GM10847 (cell line): ENCODE results near the gene MYO1H.

Experiments used
- POLR2A ChIP-seq: IDR thresholded peaks from 2 replicates; pipeline ENCODE4 v1.6.1; 2011; ENCODE audit not compliant: insufficient read length; ENCODE audit errors: extremely low read depth

The MYO1H gene

DNA sequence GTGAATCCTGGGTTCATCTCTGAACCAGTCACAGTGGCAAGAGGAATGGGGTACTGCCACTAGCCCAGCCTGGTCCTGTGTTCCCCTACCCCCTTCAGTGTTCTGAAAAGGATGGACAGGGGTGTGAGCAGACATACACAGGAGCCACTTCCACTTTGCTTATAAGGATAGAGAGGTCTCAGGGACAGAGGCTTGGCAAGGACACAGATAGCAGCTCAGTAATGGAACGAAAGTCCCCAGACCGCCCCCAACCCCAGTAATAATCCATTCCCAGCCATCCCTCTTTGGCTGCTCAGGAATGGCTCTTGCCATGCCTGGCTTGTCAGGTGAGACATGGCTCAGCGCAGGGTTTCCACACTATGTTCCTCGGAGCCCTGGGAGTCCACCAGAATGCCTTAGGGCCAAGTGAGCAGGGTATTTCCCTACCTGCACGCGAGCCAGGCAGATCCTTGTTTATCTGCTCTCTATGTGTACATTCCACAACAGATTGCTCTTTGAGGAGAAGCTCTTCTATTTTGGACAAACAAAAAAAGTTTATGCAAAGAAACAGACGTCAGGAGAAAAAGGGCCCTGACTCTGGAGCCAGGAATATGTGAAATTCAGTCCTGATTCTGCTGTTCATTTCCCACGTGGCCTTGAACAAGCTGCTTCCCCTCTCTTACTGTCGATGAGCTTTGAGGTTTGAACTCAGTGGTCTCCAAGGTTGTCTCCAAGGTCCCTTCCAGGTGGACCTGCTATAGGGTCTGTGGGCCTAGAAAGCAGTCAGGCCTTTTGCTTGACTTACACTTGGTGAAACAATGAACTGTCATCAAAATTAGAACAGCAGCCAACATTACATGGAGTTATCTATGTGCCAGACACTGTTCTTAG lies 139.7 kb downstream of the MYO1H start:
- no peak for TF ChIP-seq POLR2A

DNA sequence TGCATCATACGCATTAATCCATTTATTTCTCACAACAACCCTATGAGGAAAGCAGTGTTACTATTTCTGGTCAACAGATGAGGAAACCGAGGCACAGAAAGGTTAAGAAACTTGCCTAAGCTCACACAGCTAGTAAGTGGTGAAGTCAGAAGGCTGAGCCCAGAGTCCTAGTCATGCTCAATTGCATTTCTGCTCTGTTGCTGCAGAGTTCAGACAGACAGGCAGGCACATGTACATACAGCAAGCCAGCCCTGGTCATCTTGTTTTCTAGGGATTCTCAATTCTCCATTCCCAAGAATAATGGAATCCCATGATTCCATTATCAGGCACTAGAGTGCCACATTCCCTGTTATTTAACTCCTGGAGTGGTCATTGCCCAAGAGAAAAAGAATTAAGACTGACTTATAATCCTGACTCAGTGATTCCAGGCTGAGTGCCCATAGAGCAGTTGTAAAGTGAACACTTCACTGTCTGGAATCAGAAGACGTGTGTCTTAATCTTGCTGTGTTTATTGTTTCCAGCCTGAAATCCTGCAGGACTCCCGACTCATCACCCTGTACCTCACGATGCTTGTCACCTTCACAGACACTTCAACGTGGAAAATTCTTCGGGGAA lies 140.5 kb downstream of the MYO1H start:
- TF ChIP-seq POLR2A, result no peak

DNA sequence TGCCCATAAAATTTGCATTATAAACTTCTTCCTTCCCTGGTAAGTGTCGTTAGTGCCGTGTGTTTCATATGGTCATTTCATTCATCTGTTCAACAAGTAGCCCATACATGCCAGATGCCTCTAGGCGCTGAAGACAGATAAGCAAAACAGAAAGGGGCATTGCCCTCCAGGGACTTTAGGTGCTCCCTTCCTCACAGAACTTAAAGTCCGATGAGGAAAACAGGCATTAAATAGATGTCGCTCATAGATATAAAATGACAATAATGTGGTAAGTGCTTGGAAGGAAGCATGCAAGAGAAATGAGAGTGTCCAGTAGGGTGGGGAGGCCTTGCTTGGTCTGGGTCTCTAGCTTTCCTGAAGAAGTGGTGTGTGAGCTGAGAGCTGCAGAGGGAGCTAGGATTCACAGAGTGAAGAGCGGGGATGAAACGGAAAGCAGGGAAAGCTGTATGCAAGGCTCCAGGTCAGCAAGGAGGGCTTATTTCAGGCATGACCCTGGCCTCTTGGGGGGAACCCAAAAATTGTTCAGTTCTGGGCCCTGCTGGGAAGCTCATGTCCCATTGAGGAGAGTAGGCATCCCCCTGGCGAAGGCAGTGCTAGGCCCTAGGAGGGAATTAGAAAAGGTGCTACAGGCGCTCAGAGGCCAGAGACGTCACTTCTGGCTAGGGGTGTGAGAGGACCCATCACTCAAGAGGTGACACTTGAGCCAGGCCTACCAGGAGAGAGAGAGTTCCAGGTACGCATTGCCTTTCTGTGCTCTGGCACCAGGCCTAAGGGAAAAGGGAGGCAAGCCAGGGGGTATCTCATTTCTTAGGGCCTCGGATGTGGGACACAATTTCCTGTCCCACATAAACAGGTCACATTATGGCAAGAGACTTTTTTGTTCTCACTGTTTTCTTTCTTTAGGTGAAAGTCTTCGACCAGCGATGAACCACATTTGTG lies 141.6 kb downstream of the MYO1H start:
- no peak for TF ChIP-seq POLR2A

DNA sequence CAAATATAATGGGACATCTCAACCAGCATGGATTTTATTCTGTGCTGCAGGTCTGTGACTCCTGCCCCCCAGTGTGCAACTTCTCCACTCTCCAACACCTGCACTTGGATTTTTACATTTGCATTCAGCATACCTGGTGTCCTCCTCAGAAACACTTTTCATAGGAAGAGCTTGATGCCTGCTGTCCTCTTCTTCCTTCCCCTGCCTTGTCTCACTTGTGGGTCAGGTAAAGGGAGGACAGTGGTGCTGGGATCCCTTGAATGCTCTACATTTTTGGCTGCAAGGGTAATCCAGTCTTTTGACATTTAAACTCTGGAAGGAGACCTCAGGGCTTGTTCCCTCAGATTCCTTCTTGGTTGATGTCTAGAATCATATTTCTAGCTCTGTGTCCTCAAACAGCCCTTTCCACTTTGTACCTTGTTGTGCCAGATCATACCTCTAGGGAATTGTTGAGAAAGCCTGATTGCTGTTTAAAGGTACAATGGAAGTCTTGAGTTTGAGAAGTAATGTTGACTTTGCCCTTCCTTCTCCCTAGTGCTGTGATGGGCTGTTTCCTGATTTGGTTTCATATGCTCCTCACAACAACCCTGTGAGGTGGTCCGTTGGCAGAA lies 142.4 kb downstream of the MYO1H start:
- no peak for TF ChIP-seq POLR2A

DNA sequence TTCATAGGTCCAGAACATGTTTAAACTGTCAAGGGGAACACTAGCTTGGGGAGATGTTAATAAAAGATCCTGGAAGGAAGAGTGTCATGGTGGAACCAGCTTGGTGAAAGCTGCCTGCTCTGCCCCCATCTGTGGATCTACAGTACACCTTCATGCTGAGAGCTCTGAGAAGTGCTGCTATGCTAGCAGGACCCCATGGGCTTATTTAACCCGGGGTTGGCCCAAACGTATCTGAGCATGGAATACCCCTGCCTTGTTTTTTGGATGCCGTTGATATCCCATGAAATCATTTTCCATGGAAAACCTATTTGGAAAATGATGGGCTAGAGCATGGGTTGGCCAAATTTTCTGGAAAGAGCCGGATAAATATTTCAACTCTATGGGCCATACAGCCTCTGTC lies 144.0 kb downstream of the MYO1H start:
- no peak for TF ChIP-seq POLR2A

DNA sequence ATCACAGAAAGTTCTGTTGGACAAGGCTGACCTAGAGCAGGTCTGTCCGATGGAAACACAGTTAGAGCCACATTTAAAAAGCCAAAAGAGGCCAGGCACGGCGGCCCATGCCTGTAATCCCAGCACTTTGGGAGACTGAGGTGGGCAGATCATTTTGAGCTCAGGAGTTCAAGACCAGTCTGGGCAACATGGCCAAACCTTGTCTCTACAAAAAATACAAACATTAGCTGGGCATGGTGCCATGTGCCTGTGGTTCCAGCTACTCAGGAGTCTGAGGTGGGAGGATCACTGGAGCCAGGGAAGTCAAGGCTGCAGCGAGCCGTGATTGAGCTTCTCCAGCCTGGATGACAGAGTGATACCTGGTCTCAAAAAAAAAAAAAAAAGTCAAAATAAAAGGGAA lies 144.7 kb downstream of the MYO1H start:
- TF ChIP-seq POLR2A, result no peak

DNA sequence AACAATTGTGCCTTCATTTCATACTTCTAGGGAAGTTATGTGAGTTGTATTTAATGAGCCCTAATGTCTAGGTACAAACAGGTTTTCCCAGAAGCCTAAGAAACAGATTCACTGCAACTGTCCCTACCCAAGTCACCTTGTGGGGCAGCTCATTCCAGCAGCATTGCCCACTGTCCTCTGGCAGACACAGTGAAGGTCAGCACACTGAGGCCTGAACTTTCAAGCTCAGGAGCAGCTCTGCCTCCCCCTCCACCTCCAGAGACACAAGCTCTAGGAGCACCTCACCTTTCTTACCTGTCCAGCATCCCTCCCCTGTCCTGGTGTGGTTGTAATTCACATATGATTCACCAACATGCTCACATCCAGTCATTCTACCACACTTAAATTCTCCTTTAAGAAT lies 145.4 kb downstream of the MYO1H start:
- no peak for TF ChIP-seq POLR2A

DNA sequence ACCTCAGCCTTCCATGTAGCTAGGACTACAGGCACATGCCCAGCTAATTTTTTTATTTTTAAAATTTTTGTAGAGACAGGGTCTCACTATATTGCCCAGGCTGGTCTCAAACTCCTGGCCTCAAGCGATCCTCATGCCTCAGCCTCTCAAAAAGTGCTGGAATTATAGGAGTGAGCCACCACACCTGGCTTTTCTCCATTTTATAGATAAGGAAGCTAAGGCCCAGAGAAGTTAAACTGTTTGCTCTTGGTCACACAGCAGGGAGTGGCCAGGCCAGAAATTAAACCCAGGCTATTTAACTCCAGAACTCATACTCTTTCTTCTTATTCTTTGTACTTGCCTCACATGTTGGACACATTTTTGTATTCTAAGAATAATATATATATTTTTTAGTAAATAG lies 146.2 kb downstream of the MYO1H start:
- TF ChIP-seq POLR2A, result no peak

DNA sequence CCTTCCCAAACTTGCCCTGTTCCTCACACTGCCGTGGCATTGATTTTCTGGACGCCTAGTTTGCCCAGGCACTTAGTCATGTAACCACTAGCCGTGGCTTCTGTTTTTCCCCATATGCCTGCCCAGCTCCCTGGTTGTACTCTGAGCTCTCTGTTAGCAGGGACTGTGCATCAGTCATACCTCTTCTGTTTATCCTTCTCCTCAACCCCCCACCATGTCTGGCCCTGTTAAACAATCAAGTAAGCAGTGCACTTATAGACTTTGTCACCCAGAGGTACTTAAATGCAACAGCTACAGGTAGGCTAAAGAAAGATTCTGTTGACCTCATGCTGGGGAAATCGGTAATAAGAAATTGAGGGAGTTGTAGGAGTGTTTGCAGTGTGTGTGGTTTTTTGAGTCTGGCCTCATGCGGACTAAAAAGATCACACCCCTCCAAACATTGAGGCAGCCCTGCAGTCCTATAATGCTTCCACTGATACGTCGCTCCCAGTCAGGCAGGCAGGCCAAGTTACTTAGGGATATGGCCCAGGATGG lies 146.7 kb downstream of the MYO1H start:
- TF ChIP-seq POLR2A, result no peak

DNA sequence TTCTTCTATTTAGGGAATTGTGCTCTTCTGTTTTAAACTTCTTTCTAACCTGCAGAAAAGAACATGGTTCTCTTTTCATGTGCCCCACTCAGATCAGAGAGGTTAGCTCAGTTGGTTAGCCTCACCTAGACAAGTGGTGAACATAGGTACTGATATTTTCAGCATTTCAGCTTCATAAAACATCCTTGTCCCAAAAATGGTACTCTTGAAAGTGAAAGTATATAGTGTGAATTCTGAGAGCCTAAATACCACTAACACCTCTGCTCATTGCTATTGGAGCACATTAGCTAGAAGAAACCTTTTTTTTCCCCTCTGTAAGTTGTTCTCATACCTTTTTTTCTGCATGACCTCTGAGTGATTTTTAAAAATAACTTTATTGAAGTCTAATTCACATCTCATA lies 147.3 kb downstream of the MYO1H start:
- no peak for TF ChIP-seq POLR2A

DNA sequence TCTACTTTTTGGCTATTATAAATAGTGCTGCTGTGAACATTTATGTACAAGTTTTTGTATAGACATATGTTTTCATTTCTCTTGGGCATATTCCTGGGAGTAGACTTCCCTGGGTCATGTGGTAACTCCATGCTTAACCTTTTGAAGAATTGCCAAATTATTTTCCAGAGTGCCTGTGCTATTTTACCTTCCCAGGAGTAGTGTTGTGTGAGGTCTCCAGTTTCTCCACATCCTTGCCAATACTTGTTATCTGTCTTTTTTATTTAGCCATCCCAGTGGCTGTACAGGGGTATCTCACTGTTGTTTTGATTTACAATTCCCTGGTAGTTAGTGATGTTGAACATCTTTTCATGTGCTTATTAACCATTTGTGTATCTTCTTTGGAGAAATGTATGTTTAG lies 148.6 kb downstream of the MYO1H start:
- TF ChIP-seq POLR2A, result no peak

DNA sequence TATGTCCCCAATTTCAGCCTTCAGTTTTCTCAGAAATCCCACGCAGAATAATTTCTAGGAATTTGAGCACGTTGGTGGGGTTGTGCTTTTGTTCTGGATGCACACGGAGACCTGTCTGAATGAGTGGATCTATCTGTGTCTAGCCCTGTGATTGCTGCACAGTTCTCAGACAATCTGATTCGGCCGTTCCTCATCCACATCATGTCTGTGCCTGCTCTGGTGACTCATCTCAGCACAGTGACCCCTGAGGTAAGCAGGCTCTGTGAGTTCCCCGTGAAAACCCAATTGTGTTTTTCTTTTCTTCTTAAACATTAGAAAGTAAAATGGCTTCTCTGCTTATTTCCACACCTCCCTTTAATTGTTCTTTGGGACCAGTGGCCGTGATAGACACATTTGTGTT lies 150.0 kb downstream of the MYO1H start:
- no peak for TF ChIP-seq POLR2A
